Subcutaneous adipose tissue (tissue), 4 donors: ENCODE data around the gene PXDC1. TPM values are rescaled to one million over a fixed set of nuclear protein-coding genes. Genes with fewer than 3 reads are reported as not detected.

Experiments
- small RNA-seq: library from RNA; depleted of rRNA; stranded (forward); fragments of <200 nt; gene quantifications from one replicate; pipeline ENCODE3, GENCODE V24; 2016
- total RNA-seq, 4 donors: library from RNA; depleted of rRNA; stranded (reverse); fragments of >200 nt; gene quantifications; one replicate each; pipeline ENCODE4 v1.1.0, GENCODE V29; 2016
- TF ChIP-seq, protein P1 (sequence below): fragments of 450-650 bp; IDR thresholded peaks from one replicate; pipeline ENCODE4 v1.5.1; 2016; ENCODE audit warnings: low read depth, mild to moderate bottlenecking, control low read depth, antibody characterized with exemption, moderate library complexity

PXDC1 gene
- total RNA-seq, 4 donors from 2014 or later = 84.6 to 138 (median 121) TPM

DNA sequence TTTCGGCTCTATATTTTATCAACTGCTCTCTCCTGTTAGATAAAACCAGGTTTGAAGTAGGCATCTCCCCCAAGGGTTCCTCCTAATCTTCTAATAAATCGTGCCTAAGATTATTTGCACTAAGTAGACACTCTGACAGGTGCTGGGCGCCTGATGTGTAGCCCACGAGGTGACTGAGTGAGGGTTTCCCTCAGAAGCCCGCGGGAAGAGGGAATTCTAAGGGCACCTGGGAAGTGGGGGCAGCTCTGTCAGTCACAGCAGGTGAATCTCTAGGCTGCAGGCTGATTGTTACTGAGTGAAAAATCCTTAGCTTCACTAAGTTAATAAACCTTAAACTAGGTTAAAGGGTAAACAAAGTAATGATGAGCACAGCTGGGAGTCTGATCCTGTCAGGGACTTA, 68.2 kb downstream of the PXDC1 start:
- TF ChIP-seq, protein P1, sequence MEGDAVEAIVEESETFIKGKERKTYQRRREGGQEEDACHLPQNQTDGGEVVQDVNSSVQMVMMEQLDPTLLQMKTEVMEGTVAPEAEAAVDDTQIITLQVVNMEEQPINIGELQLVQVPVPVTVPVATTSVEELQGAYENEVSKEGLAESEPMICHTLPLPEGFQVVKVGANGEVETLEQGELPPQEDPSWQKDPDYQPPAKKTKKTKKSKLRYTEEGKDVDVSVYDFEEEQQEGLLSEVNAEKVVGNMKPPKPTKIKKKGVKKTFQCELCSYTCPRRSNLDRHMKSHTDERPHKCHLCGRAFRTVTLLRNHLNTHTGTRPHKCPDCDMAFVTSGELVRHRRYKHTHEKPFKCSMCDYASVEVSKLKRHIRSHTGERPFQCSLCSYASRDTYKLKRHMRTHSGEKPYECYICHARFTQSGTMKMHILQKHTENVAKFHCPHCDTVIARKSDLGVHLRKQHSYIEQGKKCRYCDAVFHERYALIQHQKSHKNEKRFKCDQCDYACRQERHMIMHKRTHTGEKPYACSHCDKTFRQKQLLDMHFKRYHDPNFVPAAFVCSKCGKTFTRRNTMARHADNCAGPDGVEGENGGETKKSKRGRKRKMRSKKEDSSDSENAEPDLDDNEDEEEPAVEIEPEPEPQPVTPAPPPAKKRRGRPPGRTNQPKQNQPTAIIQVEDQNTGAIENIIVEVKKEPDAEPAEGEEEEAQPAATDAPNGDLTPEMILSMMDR = no peak

DNA sequence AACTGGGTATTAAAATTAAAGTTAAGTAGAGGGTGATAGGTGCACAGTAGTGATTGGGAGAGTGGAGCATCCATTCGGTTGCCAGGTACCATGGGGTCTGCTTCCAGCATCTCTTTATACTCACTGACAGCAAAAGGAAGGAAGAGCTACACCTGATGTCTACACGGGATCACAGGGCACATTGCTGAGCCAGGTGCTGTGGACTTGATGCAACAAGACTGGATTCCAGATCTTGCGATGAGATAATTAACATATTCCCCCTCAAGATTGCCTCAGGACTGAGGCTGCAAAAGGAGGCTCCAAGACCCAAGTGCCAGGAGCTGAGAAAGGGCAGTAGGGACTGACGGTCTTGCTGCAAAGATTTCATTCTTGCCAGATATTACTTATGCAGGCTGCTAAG, 72.6 kb downstream of the PXDC1 start:
- TF ChIP-seq, protein P1 = no peak

Small RNA genes lying within 50 kb of the gene (small RNA-seq; reads per million reads assigned to genes)
- gene AL033523.1 = not detected

Other genes with a start within 250 kb of the PXDC1 start
- gene FAM50B, start 97.7 kb upstream of the PXDC1 start, total RNA-seq = 10 to 100 TPM in 2 of 4 donors, 1 to 10 TPM in 2; 4.7 to 18.3 (median 8.3) TPM